H9 (cell line): Measurements from ENCODE around the gene HSPA8. TPM values are rescaled to one million over a fixed set of nuclear protein-coding genes. Genes with fewer than 3 reads are reported as not detected.

Experiments used
- DNase-seq: peaks from one replicate; pipeline ENCODE4 v3.0.0-alpha.2; 2017
- H2AFZ ChIP-seq: one replicate; pipeline ENCODE4 v1.6.1; 2013; ENCODE audit warnings: mild to moderate bottlenecking, low read length, control low read depth, moderate library complexity
- H2AK5ac ChIP-seq: 2 replicates; pipeline ENCODE4 v1.6.1; 2013; ENCODE audit warnings: low read length, control low read depth, mixed read lengths; ENCODE audit not compliant: insufficient read length
- H2BK120ac ChIP-seq: one replicate; pipeline ENCODE4 v1.6.1; 2013; ENCODE audit warnings: low read depth, mild to moderate bottlenecking, low read length, control low read depth, inconsistent platforms; ENCODE audit not compliant: poor library complexity, severe bottlenecking
- H2BK12ac ChIP-seq: 2 replicates; pipeline ENCODE4 v1.6.1; 2013; ENCODE audit warnings: low read length, control low read depth, mixed read lengths, low read depth; ENCODE audit not compliant: insufficient read length
- H2BK15ac ChIP-seq: 2 replicates; pipeline ENCODE4 v1.6.1; 2013; ENCODE audit warnings: low read depth, low read length, control low read depth
- H2BK20ac ChIP-seq: one replicate; pipeline ENCODE4 v1.6.1; 2013; ENCODE audit warnings: low read depth, mild to moderate bottlenecking, low read length, control low read depth, inconsistent platforms; ENCODE audit not compliant: poor library complexity, severe bottlenecking
- H2BK5ac ChIP-seq: 2 replicates; pipeline ENCODE4 v1.6.1; 2013; ENCODE audit warnings: low read length, control low read depth, mixed read lengths; ENCODE audit not compliant: insufficient read length
- H3K14ac ChIP-seq: 2 replicates; pipeline ENCODE4 v1.6.1; 2013; ENCODE audit warnings: low read length, control low read depth; ENCODE audit not compliant: insufficient read depth
- H3K18ac ChIP-seq: 2 replicates; pipeline ENCODE4 v1.6.1; 2013; ENCODE audit warnings: low read depth, mild to moderate bottlenecking, mixed read lengths, low read length, control low read depth; ENCODE audit not compliant: insufficient read length
- H3K23ac ChIP-seq: 2 replicates; pipeline ENCODE4 v1.6.1; 2013; ENCODE audit warnings: low read length, control low read depth, mixed read lengths, low read depth; ENCODE audit not compliant: insufficient read length
- H3K23me2 ChIP-seq: 2 replicates; pipeline ENCODE4 v1.6.1; 2013; ENCODE audit warnings: low read depth, mild to moderate bottlenecking, mixed read lengths, low read length, control low read depth; ENCODE audit not compliant: insufficient read length, poor library complexity, severe bottlenecking
- H3K27ac ChIP-seq: 2 replicates; pipeline ENCODE4 v1.5.1; 2013; ENCODE audit warnings: low read length, control low read depth, mixed read lengths, low read depth; ENCODE audit not compliant: insufficient read length
- H3K27me3 ChIP-seq: 2 replicates; pipeline ENCODE4 v1.6.1; 2013; ENCODE audit warnings: low read length, control low read depth, inconsistent platforms; ENCODE audit not compliant: insufficient read depth
- H3K4ac ChIP-seq: 2 replicates; pipeline ENCODE4 v1.6.1; 2013; ENCODE audit warnings: low read depth, mild to moderate bottlenecking, control low read depth, inconsistent platforms, low read length, moderate library complexity
- H3K4me1 ChIP-seq: 2 replicates; pipeline ENCODE4 v1.6.1; 2013; ENCODE audit warnings: low read length, control low read depth, inconsistent platforms; ENCODE audit not compliant: insufficient read depth
- H3K4me2 ChIP-seq: 2 replicates; pipeline ENCODE4 v1.6.1; 2013; ENCODE audit warnings: low read length, control low read depth, mixed read lengths; ENCODE audit not compliant: insufficient read length, insufficient read depth
- H3K56ac ChIP-seq: 2 replicates; pipeline ENCODE4 v1.6.1; 2013; ENCODE audit warnings: low read depth, mild to moderate bottlenecking, mixed read lengths, low read length, control low read depth; ENCODE audit not compliant: insufficient read length
- H3K79me1 ChIP-seq: 2 replicates; pipeline ENCODE4 v1.6.1; 2013; ENCODE audit warnings: low read depth, mild to moderate bottlenecking, moderate library complexity, low read length, control low read depth, inconsistent platforms; ENCODE audit not compliant: insufficient read depth, poor library complexity, severe bottlenecking
- H3K79me2 ChIP-seq: 2 replicates; pipeline ENCODE4 v1.6.1; 2013; ENCODE audit warnings: low read length, control low read depth, inconsistent platforms; ENCODE audit not compliant: insufficient read depth
- H3K9ac ChIP-seq: 2 replicates; pipeline ENCODE4 v1.6.1; 2013; ENCODE audit warnings: low read length, control low read depth, mixed read lengths; ENCODE audit not compliant: insufficient read length; ENCODE audit errors: extremely low read depth
- H3K9me3 ChIP-seq: one replicate; pipeline ENCODE4 v1.6.1; 2013; ENCODE audit warnings: low read depth, low read length, inconsistent platforms; ENCODE audit not compliant: control insufficient read depth
- H3T11ph ChIP-seq: one replicate; pipeline ENCODE4 v1.6.1; 2013; ENCODE audit warnings: mild to moderate bottlenecking, low read length, control low read depth, inconsistent platforms
- H4K20me1 ChIP-seq: one replicate; pipeline ENCODE4 v1.6.1; 2013; ENCODE audit not compliant: control insufficient read depth, insufficient read length, insufficient read depth
- H4K5ac ChIP-seq: 2 replicates; pipeline ENCODE4 v1.6.1; 2013; ENCODE audit warnings: low read depth, mild to moderate bottlenecking, mixed read lengths, low read length, control low read depth; ENCODE audit not compliant: insufficient read length
- H4K8ac ChIP-seq: replicated peaks from 2 replicates; pipeline ENCODE4 v1.6.1; 2013; ENCODE audit warnings: low read length, control low read depth, mixed read lengths, low read depth; ENCODE audit not compliant: insufficient read length
- H4K91ac ChIP-seq: 2 replicates; pipeline ENCODE4 v1.6.1; 2013; ENCODE audit warnings: low read depth, mild to moderate bottlenecking, moderate library complexity, mixed read lengths, low read length, control low read depth; ENCODE audit not compliant: insufficient read length
- H3K27ac Mint-ChIP-seq, 3 experiments: 2 replicates in 2 of 3; 3 replicates in 1 of 3; pipeline ENCODE4 v1.8.0; 2020 to 2021; ENCODE audit warnings: mixed read lengths in 3 of 3, mild to moderate bottlenecking in 1 of 3, moderate library complexity in 1 of 3
- H3K27me3 Mint-ChIP-seq: 2 replicates; pipeline ENCODE4 v1.8.0; 2021; ENCODE audit warnings: low read depth, mild to moderate bottlenecking, moderate library complexity, mixed read lengths
- H3K36me3 Mint-ChIP-seq, 3 experiments: 2 replicates in 2 of 3; 3 replicates in 1 of 3; pipeline ENCODE4 v1.8.0; 2020 to 2021; ENCODE audit warnings: low read depth in 3 of 3, mixed read lengths in 3 of 3; ENCODE audit not compliant: insufficient read depth in 1 of 3
- H3K4me1 Mint-ChIP-seq, 2 experiments: 2 replicates each; pipeline ENCODE4 v1.8.0; 2020; ENCODE audit warnings: mixed read lengths in 2 of 2
- H3K4me3 Mint-ChIP-seq, 2 experiments: 2 replicates in 1 of 2; 3 replicates in 1 of 2; pipeline ENCODE4 v1.8.0; 2020 to 2021; ENCODE audit warnings: mild to moderate bottlenecking in 2 of 2, mixed read lengths in 2 of 2, moderate library complexity in 1 of 2
- H3K9me3 Mint-ChIP-seq, 2 experiments: 2 replicates in 1 of 2; 3 replicates in 1 of 2; pipeline ENCODE4 v1.8.0; 2020; ENCODE audit warnings: mild to moderate bottlenecking in 2 of 2, mixed read lengths in 2 of 2, moderate library complexity in 1 of 2
- CTCF ChIP-seq: fragments of 200-600 bp; sonication (generic); conservative IDR thresholded peaks from 3 replicates; pipeline ENCODE4 v1.8.0; 2021; ENCODE audit warnings: antibody characterized with exemption, mild to moderate bottlenecking
- WGBS: extraction: QIAGEN DNeasy Blood & Tissue Kit; methylation state at CpG from one replicate; pipeline ENCODE4 v1.1.7; 2013; ENCODE audit warnings: missing lambda C conversion rate, low lambda C conversion rate, mixed read lengths; ENCODE audit not compliant: insufficient read length; ENCODE audit errors: extremely low coverage; 5-methylcytosine and 5-hydroxymethylcytosine counted together
- total RNA-seq: library from RNA; stranded (reverse); gene quantifications from 2 replicates; pipeline ENCODE4 v1.2.1, GENCODE V29; 2021

The HSPA8 gene
- total RNA-seq, 1 experiment from 2014 or later, result 2,160 TPM

GRCh38 chr11:123111465-123111864 lies 49.5 kb upstream of the HSPA8 start:
- Mint-ChIP-seq H3K4me3 (no peak overlapping the region), H3K4me1 (0 out of 4 replicates have a peak, but pooled peaks cover 2 to 7% of the 10 kb centered on the region in 2 experiments), H3K9me3 (peaks cover 5 to 7% of the 10 kb centered on the region in 2 experiments; a peak in 4 of 5 replicates), H3K27me3 (no peaks in the 10 kb centered on the region), H3K36me3 (peaks cover 6 to 10% (median 7%) of the 10 kb centered on the region in 3 experiments), H3K27ac (no peak overlapping the region)
- no peak overlapping the region for H2BK5ac ChIP-seq
- H3K23me2 ChIP-seq, result no peaks in the 10 kb centered on the region
- no peak for DNase-seq
- H3K4ac ChIP-seq, result no peak overlapping the region
- H3T11ph ChIP-seq, result no peak overlapping the region
- WGBS, result no CpG with 5 or more reads among the region's 4 CpGs
- H3K4me1 ChIP-seq, result no peaks in the 10 kb centered on the region
- H3K23ac ChIP-seq, result no peak overlapping the region
- H2AK5ac ChIP-seq, result no peak overlapping the region
- H2BK15ac ChIP-seq, result no peak overlapping the region
- H4K20me1 ChIP-seq, result no peaks in the 10 kb centered on the region
- H3K56ac ChIP-seq, result no peak overlapping the region
- peaks cover 6% of the 10 kb centered on the region for H3K9me3 ChIP-seq
- no peak overlapping the region for H2BK12ac ChIP-seq
- no peak overlapping the region for H4K91ac ChIP-seq
- peak; percentile 88 for TF ChIP-seq CTCF
- H3K14ac ChIP-seq, result no peak overlapping the region
- no peak overlapping the region for H3K18ac ChIP-seq
- no peak overlapping the region for H2BK20ac ChIP-seq
- no peak overlapping the region for H3K27ac ChIP-seq
- no peaks in the 10 kb centered on the region for H3K79me1 ChIP-seq
- H4K8ac ChIP-seq, result no peak overlapping the region
- no peaks in the 10 kb centered on the region for H3K79me2 ChIP-seq
- no peaks in the 10 kb centered on the region for H3K27me3 ChIP-seq
- no peak overlapping the region for H2BK120ac ChIP-seq
- H2AFZ ChIP-seq, result no peak overlapping the region
- no peak overlapping the region for H4K5ac ChIP-seq
- no peak overlapping the region for H3K9ac ChIP-seq
- H3K4me2 ChIP-seq, result no peak overlapping the region
